LHCN-M2 (cell line): Measurements from ENCODE around the gene RASSF1. TPM values are rescaled to one million over a fixed set of nuclear protein-coding genes. Genes with fewer than 3 reads are reported as not detected.
"Not testable (repeated sequence)": the region's sequence is repeated elsewhere in the genome, so short reads cannot be mapped to it uniquely, and the experiment has no call there.

Experiments used
- DNase-seq: peaks from one replicate; pipeline ENCODE4 v3.0.0-alpha.2; 2012; ENCODE audit warnings: low read depth
- total RNA-seq: library from RNA; depleted of rRNA; stranded (reverse); fragments of >200 nt; gene quantifications from 2 replicates; pipeline ENCODE4 v1.2.3, GENCODE V29; 2014; rRNA removed

Gene RASSF1
- total RNA-seq, 1 experiment from 2014 or later = 26.3 TPM

GRCh38 chr3:50288387-50289007 is 52.1 kb downstream of the RASSF1 start:
- no peak for DNase-seq

GRCh38 chr3:50287262-50287661 is 53.4 kb downstream of the RASSF1 start:
- no peak for DNase-seq

GRCh38 chr3:50286322-50287227 is 54.1 kb downstream of the RASSF1 start:
- DNase-seq = no peak

GRCh38 chr3:50284121-50284520 is 56.5 kb downstream of the RASSF1 start:
- not testable (repeated sequence) for DNase-seq

Other genes with a start within 250 kb of the RASSF1 start
- 0.17 and 0.83 TPM in 2 replicates for gene SEMA3F, start 185.5 kb downstream of the RASSF1 start, total RNA-seq
- gene GNAT1, start 149.2 kb downstream of the RASSF1 start, total RNA-seq = not detected in 2 replicates
- 1.1 TPM in 1 of 2 replicates, not detected in the other for gene SLC38A3, start 135.6 kb downstream of the RASSF1 start, total RNA-seq
- 297 and 323 TPM in 2 replicates for gene GNAI2, start 104.6 kb downstream of the RASSF1 start, total RNA-seq
- gene SEMA3B, start 71.7 kb downstream of the RASSF1 start, total RNA-seq = 2.1 and 4.1 TPM in 2 replicates
- gene LSMEM2, start 61.7 kb downstream of the RASSF1 start, total RNA-seq = not detected in 2 replicates
- gene IFRD2, start 48.4 kb downstream of the RASSF1 start, total RNA-seq = 127 and 129 TPM in 2 replicates
- 4.2 and 6.9 TPM in 2 replicates for gene HYAL3, start 41.4 kb downstream of the RASSF1 start, total RNA-seq
- 12.7 and 15.1 TPM in 2 replicates for gene NAA80, start 41.4 kb downstream of the RASSF1 start, total RNA-seq
- gene HYAL1, start 37.3 kb downstream of the RASSF1 start, total RNA-seq = 0.23 and 0.32 TPM in 2 replicates
- gene HYAL2, start 18.1 kb downstream of the RASSF1 start, total RNA-seq = 106 and 145 TPM in 2 replicates
- gene TUSC2, start 12.6 kb downstream of the RASSF1 start, total RNA-seq = 23.7 and 37.8 TPM in 2 replicates
- gene ZMYND10, start 4.9 kb upstream of the RASSF1 start, total RNA-seq = 1.3 and 1.9 TPM in 2 replicates
- gene NPRL2, start 9.9 kb upstream of the RASSF1 start, total RNA-seq = 23.9 and 27.8 TPM in 2 replicates
- 37.9 and 42.3 TPM in 2 replicates for gene CYB561D2, start 10.0 kb upstream of the RASSF1 start, total RNA-seq
- 67.8 and 76.5 TPM in 2 replicates for gene TMEM115, start 18.7 kb upstream of the RASSF1 start, total RNA-seq
- gene CACNA2D2, start 162.8 kb upstream of the RASSF1 start, total RNA-seq = not detected in 2 replicates
- 15.1 and 18.7 TPM in 2 replicates for gene C3orf18, start 226.9 kb upstream of the RASSF1 start, total RNA-seq
- gene HEMK1, start 228.7 kb upstream of the RASSF1 start, total RNA-seq = 10.5 and 11.4 TPM in 2 replicates